ENCODE measurements around the gene CFAP77. TPM values are rescaled to one million over a fixed set of nuclear protein-coding genes. Genes with fewer than 3 reads are reported as not detected.

CFAP77 gene
- total RNA-seq, 3 donors from 2014 or later = not detected

DNA sequence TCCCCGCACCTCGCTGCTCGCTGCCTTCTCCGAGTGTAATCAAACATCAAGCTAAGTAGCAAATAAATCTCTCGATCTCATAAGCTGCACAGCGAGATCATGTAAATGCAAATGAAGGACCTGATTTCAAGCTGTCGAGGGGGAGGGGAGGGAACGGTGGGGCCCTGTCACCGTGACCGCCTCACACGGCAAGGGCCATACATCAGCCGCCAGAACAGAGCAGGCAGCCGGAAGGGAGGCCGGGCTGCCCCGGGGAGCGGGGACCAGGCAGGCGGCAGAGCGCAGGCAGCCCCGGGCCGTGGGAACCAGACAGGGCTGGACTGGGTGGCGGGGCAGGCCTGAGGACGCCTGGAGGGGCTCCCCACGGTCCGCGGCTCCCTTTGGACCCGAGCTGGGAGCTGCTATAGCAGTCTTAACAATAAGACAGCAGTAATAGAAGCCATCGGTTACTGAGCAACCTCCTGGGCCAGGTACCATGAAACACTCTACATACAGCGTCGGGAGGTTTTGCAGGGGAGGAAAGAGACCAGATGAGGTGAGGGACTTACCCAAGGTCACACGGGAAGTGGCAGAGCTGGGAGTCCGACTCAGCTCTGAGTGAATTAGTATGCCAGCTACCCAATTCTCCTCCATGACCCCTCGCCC, 76.8 kb downstream of the CFAP77 start:
- TF ChIP-seq POLR2AphosphoS5 (IDR thresholded peaks at IDR 0.05) (no peak), CTCF (IDR thresholded peaks at IDR 0.05) (no peak), POLR2A (IDR thresholded peaks at IDR 0.05) (no peak)
- no peak for DNase-seq (ENCODE audit: low spot score in 2 of 2)
- H3K27me3 ChIP-seq = peaks cover 0 to 53% of the 10 kb centered on the region in 2 donors
- intact Hi-C loops (cut with DNase I; ENCODE audit: low total_unique reads) = loop anchor here (2.0 kb wide), 1 partner anchor 64 kb away; no protein-coding TSS in a partner anchor
- H3K36me3 ChIP-seq = no peaks in the 10 kb centered on the region
- no peak overlapping the region for H3K27ac ChIP-seq
- no peaks in the 10 kb centered on the region for H3K9me3 ChIP-seq
- no peaks in the 10 kb centered on the region for H3K4me1 ChIP-seq
- H3K4me3 ChIP-seq = no peak overlapping the region

DNA sequence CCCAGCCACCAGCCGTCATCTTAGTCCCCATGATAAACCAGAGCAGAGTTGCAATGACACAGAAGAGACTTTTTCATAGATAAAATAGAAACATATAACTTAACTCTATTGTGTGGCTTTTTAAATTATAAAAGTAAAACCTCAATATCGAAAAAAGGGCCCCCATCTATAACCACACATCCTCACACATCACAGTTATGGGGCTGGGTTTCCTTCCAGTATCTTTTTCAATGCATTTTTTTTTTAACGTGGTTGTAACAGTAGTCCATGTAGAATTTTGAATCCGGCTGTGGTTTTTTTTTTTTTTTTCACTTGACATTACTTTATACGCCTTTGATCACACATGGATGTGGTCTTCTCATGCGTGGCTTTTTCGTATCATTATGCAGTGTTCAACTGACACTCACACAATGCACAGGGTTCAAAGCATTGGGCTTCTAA, 77.4 kb downstream of the CFAP77 start:
- intact Hi-C loops (cut with DNase I; ENCODE audit: low total_unique reads) = loop anchor here (2.0 kb wide), 1 partner anchor 63 kb away; no protein-coding TSS in a partner anchor
- no peak for DNase-seq (ENCODE audit: low spot score in 2 of 2)
- H3K27me3 ChIP-seq = peaks cover 0 to 50% of the 10 kb centered on the region in 2 donors
- H3K9me3 ChIP-seq = no peaks in the 10 kb centered on the region
- no peaks in the 10 kb centered on the region for H3K36me3 ChIP-seq
- H3K4me3 ChIP-seq = no peak overlapping the region
- H3K27ac ChIP-seq = no peak overlapping the region
- TF ChIP-seq CTCF (IDR thresholded peaks at IDR 0.05) (no peak), POLR2A (IDR thresholded peaks at IDR 0.05) (no peak), POLR2AphosphoS5 (IDR thresholded peaks at IDR 0.05) (no peak)
- H3K4me1 ChIP-seq = no peaks in the 10 kb centered on the region

GRCh38 chr9:132487980-132488535, 78.0 kb downstream of the CFAP77 start:
- Histone ChIP-seq H3K4me1 (no peaks in the 10 kb centered on the region), H3K27me3 (peaks cover 0 to 49% of the 10 kb centered on the region in 2 donors), H3K27ac (no peak overlapping the region), H3K9me3 (no peaks in the 10 kb centered on the region), H3K36me3 (no peaks in the 10 kb centered on the region), H3K4me3 (no peak overlapping the region)
- TF ChIP-seq POLR2AphosphoS5 (IDR thresholded peaks at IDR 0.05) = no peak
- TF ChIP-seq CTCF (IDR thresholded peaks at IDR 0.05) = no peak
- TF ChIP-seq POLR2A (IDR thresholded peaks at IDR 0.05) = no peak
- intact Hi-C loops (cut with DNase I; ENCODE audit: low total_unique reads) = loop anchor here (2.0 kb wide), 1 partner anchor 63 kb away; no protein-coding TSS in a partner anchor
- no peak for DNase-seq (ENCODE audit: low spot score in 2 of 2)

GRCh38 chr9:132488626-132489025, 78.6 kb downstream of the CFAP77 start:
- H3K27me3 ChIP-seq = peaks cover 0 to 44% of the 10 kb centered on the region in 2 donors
- TF ChIP-seq POLR2AphosphoS5 (IDR thresholded peaks at IDR 0.05) = no peak
- no peak for TF ChIP-seq CTCF (IDR thresholded peaks at IDR 0.05)
- no peaks in the 10 kb centered on the region for H3K4me1 ChIP-seq
- H3K4me3 ChIP-seq = no peak overlapping the region
- no peaks in the 10 kb centered on the region for H3K36me3 ChIP-seq
- intact Hi-C loops (cut with DNase I; ENCODE audit: low total_unique reads) = no loop called here
- H3K9me3 ChIP-seq = no peaks in the 10 kb centered on the region
- H3K27ac ChIP-seq = no peak overlapping the region
- DNase-seq (ENCODE audit: low spot score in 2 of 2) = no peak

DNA sequence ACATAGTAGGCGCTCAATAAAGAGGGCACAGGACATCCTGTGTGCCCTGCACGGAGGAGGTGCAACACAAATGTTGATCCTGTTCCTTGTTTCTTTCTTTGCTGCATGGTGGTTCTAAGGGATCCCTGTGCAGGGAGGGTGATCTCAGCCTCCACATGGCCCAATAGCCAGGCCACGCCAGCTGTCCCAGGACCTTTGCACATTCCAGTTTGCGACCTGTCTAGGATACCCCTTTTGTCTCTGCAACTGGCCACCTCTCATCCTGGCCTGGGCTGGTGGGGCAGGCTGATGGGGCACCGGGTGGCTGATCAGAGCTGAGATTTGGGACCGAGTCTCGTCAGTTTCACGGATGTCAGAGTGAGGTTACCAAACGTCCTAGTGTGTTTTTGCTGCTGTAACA, 79.5 kb downstream of the CFAP77 start:
- peaks cover 0 to 49% of the 10 kb centered on the region in 2 donors for H3K27me3 ChIP-seq
- no peak overlapping the region for H3K4me3 ChIP-seq
- no peak for TF ChIP-seq POLR2AphosphoS5 (IDR thresholded peaks at IDR 0.05)
- no peaks in the 10 kb centered on the region for H3K36me3 ChIP-seq
- H3K9me3 ChIP-seq = no peaks in the 10 kb centered on the region
- DNase-seq (ENCODE audit: low spot score in 2 of 2) = no peak
- no peak overlapping the region for H3K27ac ChIP-seq
- intact Hi-C loops (cut with DNase I; ENCODE audit: low total_unique reads) = no loop called here
- no peaks in the 10 kb centered on the region for H3K4me1 ChIP-seq

All from breast epithelium (tissue), 4 donors.